Measurements from ENCODE around the gene MPO.

Gene MPO

GRCh38 chr17:58279016-58279711 lies 1.6 kb downstream of the MPO start:
- peak; percentile 58 for DNase-seq (ENCODE audit: low spot score)

GRCh38 chr17:58278661-58279015 lies 2.1 kb downstream of the MPO start:
- peak; percentile 62 for DNase-seq (ENCODE audit: low spot score)

GRCh38 chr17:58277802-58278595 lies 2.7 kb downstream of the MPO start:
- peak; percentile 9 for DNase-seq (ENCODE audit: low spot score)

GRCh38 chr17:58277107-58277801 lies 3.5 kb downstream of the MPO start:
- peak; percentile 20 for DNase-seq (ENCODE audit: low spot score)

GRCh38 chr17:58276423-58276822 lies 4.3 kb downstream of the MPO start:
- no peak for DNase-seq (ENCODE audit: low spot score)

GRCh38 chr17:58275417-58275816 lies 5.3 kb downstream of the MPO start:
- no peak for DNase-seq (ENCODE audit: low spot score)

- DNase-seq (ENCODE audit: low spot score), result no peak
These were observed 7.2 kb downstream of the MPO start for GRCh38 chr17:58273453-58274104.

GRCh38 chr17:58272367-58273280 lies 8.1 kb downstream of the MPO start:
- DNase-seq (ENCODE audit: low spot score), result no peak

GRCh38 chr17:58271216-58271931 lies 9.4 kb downstream of the MPO start:
- no peak for DNase-seq (ENCODE audit: low spot score)

- DNase-seq (ENCODE audit: low spot score), result no peak
These were observed 10.1 kb downstream of the MPO start for GRCh38 chr17:58270476-58271215.

- DNase-seq (ENCODE audit: low spot score), result no peak
These were observed 11.0 kb downstream of the MPO start for GRCh38 chr17:58269557-58270291.

GRCh38 chr17:58268774-58269556 lies 11.8 kb downstream of the MPO start:
- no peak for DNase-seq (ENCODE audit: low spot score)

GRCh38 chr17:58268326-58268725 lies 12.4 kb downstream of the MPO start:
- DNase-seq (ENCODE audit: low spot score), result no peak

GRCh38 chr17:58267347-58268324 lies 13.1 kb downstream of the MPO start:
- no peak for DNase-seq (ENCODE audit: low spot score)

- DNase-seq (ENCODE audit: low spot score), result no peak
These were observed 14.5 kb downstream of the MPO start for GRCh38 chr17:58265902-58266875.

- no peak for DNase-seq (ENCODE audit: low spot score)
These were observed 15.5 kb downstream of the MPO start for GRCh38 chr17:58265271-58265670.
